TTC549 (cell line): ENCODE results near the gene RPP40.
"Not testable (repeated sequence)": the region's sequence is repeated elsewhere in the genome, so short reads cannot be mapped to it uniquely, and the experiment has no call there.

Experiments
- FAIRE-seq: peaks from 2 replicates; lab custom pipeline; 2012; peaks lifted over from hg19 to GRCh38; lab: Jason Lieb, UNC

RPP40 gene

DNA sequence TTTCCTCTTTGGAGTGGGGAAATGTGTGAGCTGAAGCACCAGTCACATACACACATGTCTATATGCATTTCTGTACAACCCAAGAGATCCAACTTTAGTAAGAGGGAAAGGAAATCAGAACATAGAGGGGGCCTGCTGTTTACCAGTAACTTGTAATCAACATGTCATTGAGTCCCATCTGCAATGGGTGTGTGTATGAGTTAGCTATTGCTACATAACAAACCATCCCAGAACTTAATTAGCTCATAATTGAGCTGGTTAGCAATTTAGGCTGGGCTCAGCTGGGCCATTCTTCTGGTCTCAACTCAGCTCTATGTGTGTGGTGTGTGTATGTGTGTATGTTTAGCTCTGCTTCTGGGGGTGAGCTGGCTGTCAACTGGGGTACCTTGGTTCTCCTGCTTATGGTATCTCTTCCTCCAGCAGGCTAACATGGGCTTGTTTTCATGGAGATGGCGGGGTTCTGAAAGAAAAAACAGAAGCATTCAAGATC, 10.3 kb upstream of the RPP40 start:
- FAIRE-seq = no peak

DNA sequence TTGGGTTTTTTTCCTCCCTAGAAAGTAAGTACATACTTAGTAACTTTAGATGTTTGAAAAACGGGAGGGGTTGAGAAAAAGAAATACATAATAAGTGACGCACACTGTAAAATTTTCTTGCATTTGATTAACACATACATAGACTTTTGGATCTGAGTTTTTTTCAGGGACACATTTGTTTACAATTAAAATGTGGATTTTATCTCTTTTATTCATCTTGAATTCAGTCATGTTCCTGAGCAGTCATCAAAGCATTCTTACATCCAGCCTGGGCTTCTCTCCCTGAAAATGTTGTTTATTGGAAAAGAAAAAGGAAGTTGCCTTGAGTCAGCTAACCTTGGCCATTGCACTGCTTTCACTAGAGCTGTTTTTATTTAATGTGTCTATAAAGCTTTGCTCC, 8.7 kb upstream of the RPP40 start:
- no peak for FAIRE-seq

- FAIRE-seq = no peak
Measured at GRCh38 chr6:5011346-5011745, 7.5 kb upstream of the RPP40 start.

- FAIRE-seq = no peak
Measured at GRCh38 chr6:5007531-5007930, 3.7 kb upstream of the RPP40 start.

DNA sequence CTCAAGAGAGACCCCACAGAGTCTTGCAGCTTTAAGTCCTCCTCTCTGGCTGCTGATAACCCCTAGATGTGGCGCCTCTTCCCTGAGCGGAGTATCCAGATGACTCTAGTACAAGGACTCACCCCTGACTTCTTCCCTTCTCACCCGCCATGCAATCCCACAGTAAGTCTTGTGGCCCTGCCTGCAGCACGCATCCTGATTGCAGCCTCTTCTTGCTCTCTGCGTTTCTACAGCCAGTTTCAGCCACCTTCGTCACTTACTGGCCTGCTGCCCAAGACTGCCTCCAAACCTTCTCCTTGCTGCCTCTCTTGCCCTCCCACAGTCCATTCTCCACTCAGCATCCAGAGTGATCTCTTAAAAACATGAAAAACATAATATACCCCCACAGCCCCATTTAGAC, 2.4 kb upstream of the RPP40 start:
- FAIRE-seq = no peak

DNA sequence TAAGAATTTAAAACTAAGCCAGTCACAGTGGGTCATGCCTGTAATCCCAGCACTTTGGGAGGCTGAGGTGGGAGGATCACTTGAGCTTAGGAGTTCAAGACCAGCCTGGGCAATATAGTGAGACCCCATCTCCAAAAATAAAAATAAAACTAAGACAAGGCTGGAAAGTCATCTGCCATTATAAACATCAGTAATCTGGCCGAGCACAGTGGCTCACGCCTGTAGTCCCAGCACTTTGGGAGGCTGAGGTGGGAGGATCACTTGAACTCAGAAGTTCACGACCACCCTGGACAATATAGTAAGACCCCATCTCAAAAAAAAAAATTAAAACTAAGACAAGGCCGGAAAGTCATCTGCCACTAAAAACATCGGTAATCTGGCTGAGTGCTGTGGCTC, 1.2 kb upstream of the RPP40 start:
- FAIRE-seq = not testable (repeated sequence)

DNA sequence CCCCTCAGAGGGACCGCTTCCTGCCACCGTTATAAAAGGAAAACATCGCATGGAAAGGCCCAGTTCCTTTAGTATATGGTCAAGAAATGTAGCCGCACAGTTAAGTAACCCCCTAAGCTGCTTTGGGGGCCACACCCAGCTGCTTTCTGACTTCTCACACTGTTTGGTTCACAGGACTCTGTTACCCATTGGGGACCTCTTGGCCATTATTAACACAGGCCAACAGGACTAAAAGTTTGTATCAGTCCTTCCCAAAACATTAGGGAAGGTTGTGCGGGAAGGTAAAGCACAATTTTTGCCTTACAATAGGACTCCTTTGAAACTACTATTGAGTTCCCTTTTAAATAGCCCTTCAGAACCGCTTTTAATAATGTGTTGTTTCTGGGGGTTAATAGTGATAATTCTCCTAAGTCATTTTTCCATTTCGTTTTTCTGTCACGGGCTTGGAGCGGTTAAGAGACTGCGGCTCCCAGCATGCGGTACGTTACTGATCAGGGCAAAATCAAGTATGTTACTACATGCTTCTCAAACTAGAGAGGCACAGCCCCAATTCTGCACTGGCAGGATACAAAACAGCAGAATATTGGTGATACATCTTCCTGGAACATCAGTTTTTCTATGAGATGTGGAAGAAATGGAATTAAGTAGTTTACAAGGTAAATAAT, 668 bp upstream of the RPP40 start:
- FAIRE-seq = no peak

GRCh38 chr6:4999586-4999985, 4.3 kb downstream of the RPP40 start:
- FAIRE-seq = no peak

DNA sequence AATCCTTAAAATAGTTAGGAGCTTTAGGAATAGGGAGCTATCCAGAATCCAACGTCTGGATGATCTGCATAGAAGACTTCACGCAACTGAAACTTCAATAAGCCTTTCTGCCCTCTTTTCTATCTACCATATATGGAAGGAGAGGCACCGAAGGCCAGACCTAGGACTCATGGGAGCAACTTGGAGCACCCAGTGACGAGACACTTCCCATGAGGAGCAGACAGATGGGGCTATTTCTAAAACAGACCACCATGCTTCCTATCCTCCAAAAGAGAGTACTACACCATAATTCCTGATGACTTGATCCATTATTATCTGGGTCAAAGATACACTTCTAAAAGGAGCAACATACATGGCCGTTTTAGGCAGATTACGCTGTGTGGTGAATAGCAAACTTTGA, 6.0 kb downstream of the RPP40 start:
- FAIRE-seq = no peak

GRCh38 chr6:4994741-4995140, 9.1 kb downstream of the RPP40 start:
- FAIRE-seq = no peak

- FAIRE-seq = no peak
Measured at GRCh38 chr6:4987432-4987831, 16.4 kb downstream of the RPP40 start.

DNA sequence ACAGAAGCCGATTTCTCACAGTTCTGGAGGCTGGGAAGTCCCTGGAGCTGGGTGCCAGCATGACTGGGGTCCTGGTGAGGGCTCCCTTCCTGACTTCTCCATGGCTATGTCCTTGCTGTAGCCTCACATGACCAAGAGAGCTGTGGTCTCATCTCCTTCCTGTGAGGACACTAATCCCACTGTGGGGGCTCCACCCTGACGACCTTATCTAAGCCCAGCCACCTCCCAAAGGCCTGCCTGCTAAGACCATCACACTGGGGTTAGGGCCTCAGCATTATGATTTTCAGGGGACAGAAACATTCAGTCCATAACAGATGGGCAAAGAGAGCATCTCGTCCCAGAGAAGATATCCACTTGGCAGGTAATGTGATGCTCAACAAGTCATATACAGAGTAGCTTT, 16.8 kb downstream of the RPP40 start:
- no peak for FAIRE-seq

GRCh38 chr6:4983322-4983721, 20.5 kb downstream of the RPP40 start:
- FAIRE-seq = no peak

DNA sequence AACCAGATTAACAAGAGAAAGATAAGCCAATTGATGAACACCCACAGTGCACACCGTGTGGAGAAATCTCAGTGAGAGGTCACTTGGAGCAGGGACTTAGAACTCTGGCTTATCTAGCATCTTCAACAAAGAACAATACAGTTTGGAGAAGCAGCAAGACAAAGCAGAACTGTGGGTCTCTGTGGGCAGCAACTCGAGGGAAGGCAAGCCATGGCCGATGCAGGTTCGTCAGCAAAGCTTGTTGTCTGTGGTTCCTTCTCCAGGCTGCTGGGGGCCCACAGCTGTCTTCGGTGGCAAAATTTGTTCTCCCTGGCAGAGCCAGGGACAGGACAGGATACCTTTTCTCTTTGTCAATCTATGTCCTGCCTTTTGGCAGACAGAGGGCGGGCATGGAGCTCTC, 22.1 kb downstream of the RPP40 start:
- FAIRE-seq = no peak

- FAIRE-seq = no peak
Measured at GRCh38 chr6:4979426-4979825, 24.4 kb downstream of the RPP40 start.

- no peak for FAIRE-seq
Measured at GRCh38 chr6:4977468-4977867, 26.4 kb downstream of the RPP40 start.

DNA sequence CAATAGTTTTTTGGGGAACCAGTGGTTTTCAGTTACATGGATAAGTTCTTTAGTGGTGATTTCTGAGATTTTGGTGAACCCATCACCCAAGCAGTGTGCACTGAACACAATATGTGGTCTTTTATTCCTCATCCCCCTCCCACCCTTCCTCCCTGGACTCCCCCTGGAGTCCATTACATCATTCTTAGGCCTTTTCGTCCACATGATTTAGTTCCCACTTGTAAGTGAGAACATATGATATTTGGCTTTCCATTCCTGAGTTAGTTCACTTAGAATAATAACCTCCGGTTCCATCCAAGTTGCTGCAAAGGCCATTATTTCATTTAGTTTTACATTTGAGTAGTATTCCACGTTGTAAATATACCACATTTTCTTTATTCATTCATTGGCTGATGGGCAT, 28.3 kb downstream of the RPP40 start:
- FAIRE-seq = no peak

DNA sequence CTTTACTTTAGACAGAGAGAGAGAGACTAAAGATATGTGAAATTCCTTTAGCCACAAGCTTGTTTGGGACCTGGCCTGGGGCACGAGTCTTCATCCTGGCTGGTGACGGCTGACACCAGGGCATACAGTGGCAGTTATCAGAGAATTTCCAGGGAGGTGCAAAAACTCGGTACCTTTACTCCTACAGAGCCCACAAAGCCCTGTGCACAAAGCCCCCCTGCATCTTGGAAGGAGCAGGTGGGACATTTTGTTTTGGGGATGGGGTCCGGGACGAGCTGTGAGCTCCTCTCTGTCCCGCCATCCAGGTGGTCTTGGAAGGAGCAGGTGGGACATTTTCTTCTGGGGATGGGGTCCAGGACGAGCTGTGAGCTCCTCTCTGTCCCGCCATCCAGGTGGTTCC, 28.9 kb downstream of the RPP40 start:
- no peak for FAIRE-seq

- FAIRE-seq = no peak
Measured at GRCh38 chr6:4973982-4974745, 29.7 kb downstream of the RPP40 start.

DNA sequence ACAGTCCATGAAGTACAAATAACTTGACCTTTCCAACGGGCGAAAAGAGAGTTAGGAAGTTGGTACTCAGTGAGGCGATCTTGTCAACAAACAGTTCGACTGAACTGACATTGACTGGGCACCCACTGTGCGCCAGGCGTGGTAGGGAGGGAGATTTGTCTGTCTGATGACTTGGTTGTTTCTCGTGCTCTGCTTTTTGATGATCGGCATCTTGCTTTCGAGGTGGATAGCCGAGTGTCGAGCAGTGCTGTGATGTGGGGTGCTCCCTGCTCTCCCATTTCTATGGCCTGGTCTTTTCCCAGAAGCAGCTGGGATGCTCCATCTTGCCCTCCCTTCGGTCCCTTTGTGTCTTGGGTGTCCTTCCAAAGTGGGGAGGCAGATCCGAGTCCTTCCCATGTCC, 30.4 kb downstream of the RPP40 start:
- FAIRE-seq = no peak

- no peak for FAIRE-seq
Measured at GRCh38 chr6:4972438-4972837, 31.4 kb downstream of the RPP40 start.

DNA sequence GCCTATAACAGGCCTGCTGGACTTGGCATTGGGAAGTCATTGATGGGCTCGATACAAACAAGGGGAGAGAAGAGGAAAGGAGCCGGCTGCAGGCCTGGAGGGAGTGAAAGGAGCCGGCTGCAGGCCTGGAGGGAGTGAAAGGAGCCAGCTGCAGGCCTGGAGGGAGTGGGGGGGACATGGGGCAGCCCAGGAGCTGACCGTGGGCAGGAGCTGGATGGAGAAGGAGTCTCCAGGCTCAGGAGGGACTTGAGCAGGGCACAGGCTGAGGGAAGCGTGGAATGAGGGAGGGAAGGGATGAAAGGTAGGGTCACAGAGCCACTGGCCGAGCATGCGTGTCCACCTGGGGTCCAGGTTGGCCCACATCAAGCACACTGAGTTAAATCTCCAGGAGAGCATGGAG, 32.0 kb downstream of the RPP40 start:
- FAIRE-seq = no peak

DNA sequence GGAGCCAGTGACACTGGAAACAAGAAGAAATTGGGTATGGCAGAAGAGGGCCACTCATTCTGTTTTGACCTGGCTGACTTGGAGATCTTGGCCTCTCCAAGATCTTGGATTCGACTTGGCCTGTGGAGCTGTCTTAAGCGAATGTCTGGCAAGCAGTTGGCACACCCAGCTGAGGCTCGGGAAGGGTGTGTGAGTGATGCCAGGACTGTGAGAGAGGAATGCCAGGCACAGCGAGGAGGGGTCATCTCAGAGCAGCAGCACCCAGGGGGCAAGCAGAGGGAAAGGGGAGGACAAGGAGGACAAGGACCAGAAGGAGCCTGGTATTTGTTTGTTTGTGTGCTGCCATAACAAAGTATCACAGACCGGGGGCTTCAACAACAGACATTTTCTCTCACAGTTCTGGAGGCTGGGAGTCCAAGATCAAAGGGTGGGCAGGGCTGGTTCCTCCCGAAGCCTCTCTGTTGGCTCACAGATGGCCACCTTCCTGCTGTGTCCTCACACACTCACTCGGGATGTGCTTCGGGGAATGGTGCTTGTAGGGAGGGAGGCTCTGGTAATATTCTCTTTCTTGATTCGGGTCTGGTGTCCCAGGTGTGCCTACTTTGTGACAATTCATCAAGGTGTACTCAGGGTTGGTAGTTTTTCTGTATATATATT, 33.0 kb downstream of the RPP40 start:
- no peak for FAIRE-seq
